ENCODE results near the gene DNAH1.

DNAH1 gene

GRCh38 chr3:52395503-52395865 lies 79.4 kb downstream of the DNAH1 start:
- Histone ChIP-seq H3K4me3 (ENCODE audit: low read depth, low read length) (no peak overlapping the region), H3K36me3 (replicated peaks) (no peaks in the 10 kb centered on the region), H3K27me3 (replicated peaks) (no peaks in the 10 kb centered on the region), H3K27ac (no peak overlapping the region)
- in situ Hi-C loops (cut with HindIII; ENCODE audit: low pct_ligation_motif_present, low sequenced_read_pairs), result no loop called here
- TF ChIP-seq, protein P1, sequence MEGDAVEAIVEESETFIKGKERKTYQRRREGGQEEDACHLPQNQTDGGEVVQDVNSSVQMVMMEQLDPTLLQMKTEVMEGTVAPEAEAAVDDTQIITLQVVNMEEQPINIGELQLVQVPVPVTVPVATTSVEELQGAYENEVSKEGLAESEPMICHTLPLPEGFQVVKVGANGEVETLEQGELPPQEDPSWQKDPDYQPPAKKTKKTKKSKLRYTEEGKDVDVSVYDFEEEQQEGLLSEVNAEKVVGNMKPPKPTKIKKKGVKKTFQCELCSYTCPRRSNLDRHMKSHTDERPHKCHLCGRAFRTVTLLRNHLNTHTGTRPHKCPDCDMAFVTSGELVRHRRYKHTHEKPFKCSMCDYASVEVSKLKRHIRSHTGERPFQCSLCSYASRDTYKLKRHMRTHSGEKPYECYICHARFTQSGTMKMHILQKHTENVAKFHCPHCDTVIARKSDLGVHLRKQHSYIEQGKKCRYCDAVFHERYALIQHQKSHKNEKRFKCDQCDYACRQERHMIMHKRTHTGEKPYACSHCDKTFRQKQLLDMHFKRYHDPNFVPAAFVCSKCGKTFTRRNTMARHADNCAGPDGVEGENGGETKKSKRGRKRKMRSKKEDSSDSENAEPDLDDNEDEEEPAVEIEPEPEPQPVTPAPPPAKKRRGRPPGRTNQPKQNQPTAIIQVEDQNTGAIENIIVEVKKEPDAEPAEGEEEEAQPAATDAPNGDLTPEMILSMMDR (IDR thresholded peaks at IDR 0.05; ENCODE audit: low read depth, low read length, missing control alignments), result no peak
- DNase-seq, result no peak

- TF ChIP-seq, protein P1 (IDR thresholded peaks at IDR 0.05; ENCODE audit: low read depth, low read length, missing control alignments), result no peak
- Histone ChIP-seq H3K36me3 (replicated peaks) (no peaks in the 10 kb centered on the region), H3K4me3 (ENCODE audit: low read depth, low read length) (no peak overlapping the region), H3K27ac (no peak overlapping the region), H3K27me3 (replicated peaks) (no peaks in the 10 kb centered on the region)
- in situ Hi-C loops (cut with HindIII; ENCODE audit: low pct_ligation_motif_present, low sequenced_read_pairs), result no loop called here
- DNase-seq, result no peak
Observed at GRCh38 chr3:52396011-52396906, 80.1 kb downstream of the DNAH1 start.

GRCh38 chr3:52396907-52397591 lies 80.9 kb downstream of the DNAH1 start:
- TF ChIP-seq, protein P1 (IDR thresholded peaks at IDR 0.05; ENCODE audit: low read depth, low read length, missing control alignments), result no peak
- Histone ChIP-seq H3K27me3 (replicated peaks) (no peaks in the 10 kb centered on the region), H3K36me3 (replicated peaks) (peaks cover 5% of the 10 kb centered on the region), H3K4me3 (ENCODE audit: low read depth, low read length) (no peak overlapping the region), H3K27ac (no peak overlapping the region)
- in situ Hi-C loops (cut with HindIII; ENCODE audit: low pct_ligation_motif_present, low sequenced_read_pairs), result no loop called here
- no peak for DNase-seq

DNA sequence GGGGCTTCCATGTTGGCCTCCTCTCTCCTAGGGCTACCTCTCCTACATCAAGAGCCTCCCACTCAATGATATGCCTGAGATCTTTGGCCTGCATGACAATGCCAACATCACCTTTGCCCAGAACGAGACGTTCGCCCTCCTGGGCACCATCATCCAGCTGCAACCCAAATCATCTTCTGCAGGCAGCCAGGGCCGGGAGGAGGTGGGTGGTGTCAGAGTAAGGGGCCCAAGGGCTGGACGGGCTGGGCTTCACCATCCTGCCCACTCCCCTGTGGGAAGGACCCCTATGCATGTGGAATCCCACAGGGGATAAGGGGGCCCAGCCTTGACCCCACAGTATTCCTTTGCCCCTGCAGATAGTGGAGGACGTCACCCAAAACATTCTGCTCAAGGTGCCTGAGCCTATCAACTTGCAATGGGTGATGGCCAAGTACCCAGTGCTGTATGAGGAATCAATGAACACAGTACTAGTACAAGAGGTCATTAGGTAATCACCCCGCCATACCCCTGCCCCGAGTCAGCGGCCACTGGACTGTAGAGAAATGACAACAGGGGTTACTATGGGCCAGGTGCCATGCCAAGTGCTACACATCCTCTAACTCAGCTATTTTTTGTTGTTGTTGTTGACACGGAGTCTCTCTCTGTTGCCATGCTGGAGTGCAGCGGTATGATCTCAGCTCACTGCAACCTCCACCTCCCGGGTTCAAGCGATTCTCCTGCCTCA lies 81.7 kb downstream of the DNAH1 start:
- peaks cover 13% of the 10 kb centered on the region for H3K36me3 ChIP-seq (replicated peaks)
- TF ChIP-seq, protein P1 (IDR thresholded peaks at IDR 0.05; ENCODE audit: low read depth, low read length, missing control alignments), result no peak
- DNase-seq, result no peak
- no peaks in the 10 kb centered on the region for H3K27me3 ChIP-seq (replicated peaks)
- no peak overlapping the region for H3K27ac ChIP-seq
- no peak overlapping the region for H3K4me3 ChIP-seq (ENCODE audit: low read depth, low read length)
- in situ Hi-C loops (cut with HindIII; ENCODE audit: low pct_ligation_motif_present, low sequenced_read_pairs), result no loop called here

- in situ Hi-C loops (cut with HindIII; ENCODE audit: low pct_ligation_motif_present, low sequenced_read_pairs), result no loop called here
- no peaks in the 10 kb centered on the region for H3K27me3 ChIP-seq (replicated peaks)
- no peak overlapping the region for H3K27ac ChIP-seq
- TF ChIP-seq, protein P1 (IDR thresholded peaks at IDR 0.05; ENCODE audit: low read depth, low read length, missing control alignments), result no peak
- H3K36me3 ChIP-seq (replicated peaks), result peaks cover 22% of the 10 kb centered on the region
- no peak for DNase-seq
- H3K4me3 ChIP-seq (ENCODE audit: low read depth, low read length), result no peak overlapping the region
Observed at GRCh38 chr3:52398670-52399081, 82.6 kb downstream of the DNAH1 start.

All from brain microvascular endothelial cell (primary cell).